ENCODE measurements around the gene ACVR1C.
"Not testable (repeated sequence)": the region's sequence is repeated elsewhere in the genome, so short reads cannot be mapped to it uniquely, and the experiment has no call there.

Gene ACVR1C

DNA sequence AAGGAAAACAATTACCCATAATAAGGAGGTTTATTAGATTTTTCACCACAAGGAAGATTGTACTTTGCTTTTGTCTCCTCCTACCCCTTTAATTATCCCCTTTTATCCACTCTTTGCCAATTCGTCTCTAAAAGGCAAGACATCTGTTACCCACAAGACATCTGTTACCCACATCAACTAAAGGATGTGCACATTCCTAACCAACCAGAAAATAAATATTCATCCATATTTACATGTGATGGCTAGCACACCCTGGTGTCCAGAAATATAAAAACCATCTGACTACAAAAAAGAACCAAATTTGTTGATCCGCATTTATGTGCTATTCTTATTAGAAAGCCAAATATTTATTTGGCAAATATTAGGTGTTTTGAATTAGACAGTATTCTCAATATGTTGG, 35.7 kb downstream of the ACVR1C start:
- no peak overlapping the region for H3K4me3 ChIP-seq (ENCODE audit: low read depth, low read length)
- TF ChIP-seq, protein P1, sequence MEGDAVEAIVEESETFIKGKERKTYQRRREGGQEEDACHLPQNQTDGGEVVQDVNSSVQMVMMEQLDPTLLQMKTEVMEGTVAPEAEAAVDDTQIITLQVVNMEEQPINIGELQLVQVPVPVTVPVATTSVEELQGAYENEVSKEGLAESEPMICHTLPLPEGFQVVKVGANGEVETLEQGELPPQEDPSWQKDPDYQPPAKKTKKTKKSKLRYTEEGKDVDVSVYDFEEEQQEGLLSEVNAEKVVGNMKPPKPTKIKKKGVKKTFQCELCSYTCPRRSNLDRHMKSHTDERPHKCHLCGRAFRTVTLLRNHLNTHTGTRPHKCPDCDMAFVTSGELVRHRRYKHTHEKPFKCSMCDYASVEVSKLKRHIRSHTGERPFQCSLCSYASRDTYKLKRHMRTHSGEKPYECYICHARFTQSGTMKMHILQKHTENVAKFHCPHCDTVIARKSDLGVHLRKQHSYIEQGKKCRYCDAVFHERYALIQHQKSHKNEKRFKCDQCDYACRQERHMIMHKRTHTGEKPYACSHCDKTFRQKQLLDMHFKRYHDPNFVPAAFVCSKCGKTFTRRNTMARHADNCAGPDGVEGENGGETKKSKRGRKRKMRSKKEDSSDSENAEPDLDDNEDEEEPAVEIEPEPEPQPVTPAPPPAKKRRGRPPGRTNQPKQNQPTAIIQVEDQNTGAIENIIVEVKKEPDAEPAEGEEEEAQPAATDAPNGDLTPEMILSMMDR (IDR thresholded peaks at IDR 0.05; ENCODE audit: insufficient read depth, low read depth, low read length, missing control alignments): peak; percentile 8
- DNase-seq (ENCODE audit: low read depth): peak; percentile 11

DNA sequence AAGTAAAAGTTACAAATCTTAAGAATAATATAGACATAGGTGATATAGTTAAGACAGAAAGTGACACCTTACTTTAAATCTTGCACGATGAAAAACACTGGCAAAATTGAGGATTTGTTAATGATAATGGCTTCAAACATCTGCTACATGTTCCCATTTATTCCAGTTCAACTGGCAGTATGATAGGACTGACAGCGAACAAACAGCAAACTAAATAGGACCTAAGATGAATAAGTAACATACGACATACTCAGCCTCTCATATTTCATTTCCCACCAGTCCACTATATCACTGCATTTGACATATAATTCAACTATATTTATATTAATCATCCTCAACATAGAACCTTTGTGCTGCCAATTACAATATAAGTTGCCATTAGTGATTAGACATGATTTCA, 36.3 kb downstream of the ACVR1C start:
- TF ChIP-seq, protein P1 (IDR thresholded peaks at IDR 0.05; ENCODE audit: insufficient read depth, low read depth, low read length, missing control alignments): no peak
- DNase-seq (ENCODE audit: low read depth): no peak
- no peak overlapping the region for H3K4me3 ChIP-seq (ENCODE audit: low read depth, low read length)

DNA sequence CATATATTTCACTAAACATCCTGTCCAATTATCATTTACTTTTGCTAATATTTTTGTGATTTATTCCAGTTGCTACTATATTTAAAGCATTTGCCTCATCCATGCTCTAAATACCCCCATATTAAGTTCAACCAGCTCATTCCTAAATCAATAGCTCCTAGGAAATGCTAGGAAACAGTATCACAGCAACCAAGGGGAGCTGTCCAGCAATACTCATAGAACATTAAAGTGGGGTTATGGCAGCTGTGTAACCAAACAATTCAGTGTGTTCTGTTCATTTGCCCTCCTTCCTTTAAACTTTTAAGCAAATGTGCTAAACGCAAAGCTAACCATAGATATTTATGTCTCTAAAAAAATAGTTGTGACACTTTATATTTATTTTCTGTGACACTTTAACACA, 41.1 kb downstream of the ACVR1C start:
- TF ChIP-seq, protein P1 (IDR thresholded peaks at IDR 0.05; ENCODE audit: insufficient read depth, low read depth, low read length, missing control alignments): no peak
- no peak for DNase-seq (ENCODE audit: low read depth)
- no peak overlapping the region for H3K4me3 ChIP-seq (ENCODE audit: low read depth, low read length)

DNA sequence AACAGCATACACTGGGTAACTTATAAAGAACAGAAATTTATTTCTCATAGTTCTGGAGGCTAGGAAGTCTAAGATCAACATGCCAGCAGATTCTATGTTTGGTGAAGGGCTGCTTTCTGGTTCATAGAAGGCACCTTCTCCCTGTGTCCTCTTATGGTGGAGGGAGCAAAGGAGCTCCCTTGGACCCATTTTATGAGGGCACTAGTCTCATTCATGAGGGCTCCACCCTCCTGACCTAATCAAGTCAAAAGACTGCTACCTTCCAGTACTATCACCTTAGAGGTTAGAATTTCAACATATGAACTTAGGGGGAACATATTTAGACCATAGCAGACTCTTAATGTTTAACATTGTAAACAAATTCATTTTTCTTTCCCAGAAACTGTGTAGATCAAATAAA, 54.5 kb downstream of the ACVR1C start:
- no peak overlapping the region for H3K4me3 ChIP-seq (ENCODE audit: low read depth, low read length)
- DNase-seq (ENCODE audit: low read depth): no peak
- TF ChIP-seq, protein P1 (IDR thresholded peaks at IDR 0.05; ENCODE audit: insufficient read depth, low read depth, low read length, missing control alignments): no peak

DNA sequence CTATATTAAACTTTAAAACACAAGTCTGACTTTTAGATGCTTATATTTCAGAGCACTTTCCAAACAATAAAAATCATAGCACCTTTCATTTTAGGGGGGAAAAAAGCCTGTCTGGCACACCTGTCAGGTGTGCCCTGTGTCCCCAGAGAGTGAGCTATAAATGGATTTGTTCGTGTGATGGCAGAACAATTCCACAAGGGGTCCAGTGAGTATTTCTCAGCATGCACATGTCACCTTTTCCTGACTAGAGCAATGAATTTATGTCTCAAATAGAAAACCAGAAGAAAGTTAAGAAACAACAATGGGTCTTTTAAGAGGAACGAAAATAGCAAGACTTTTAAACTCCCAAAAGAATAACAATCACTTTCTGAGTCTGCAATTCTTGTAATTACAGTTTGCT, 55.9 kb downstream of the ACVR1C start:
- H3K4me3 ChIP-seq (ENCODE audit: low read depth, low read length): no peak overlapping the region
- DNase-seq (ENCODE audit: low read depth): peak; percentile 23
- TF ChIP-seq, protein P1 (IDR thresholded peaks at IDR 0.05; ENCODE audit: insufficient read depth, low read depth, low read length, missing control alignments): peak; percentile 14

DNA sequence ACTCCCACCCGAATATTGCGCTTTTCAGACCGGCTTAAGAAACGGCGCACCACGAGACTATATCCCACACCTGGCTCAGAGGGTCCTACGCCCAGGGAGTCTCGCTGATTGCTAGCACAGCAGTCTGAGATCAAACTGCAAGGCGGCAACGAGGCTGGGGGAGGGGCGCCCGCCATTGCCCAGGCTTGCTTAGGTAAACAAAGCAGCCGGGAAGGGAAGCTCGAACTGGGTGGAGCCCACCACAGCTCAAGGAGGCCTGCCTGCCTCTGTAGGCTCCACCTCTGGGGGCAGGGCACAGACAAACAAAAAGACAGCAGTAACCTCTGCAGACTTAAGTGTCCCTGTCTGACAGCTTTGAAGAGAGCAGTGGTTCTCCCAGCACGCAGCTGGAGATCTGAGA, 62.0 kb downstream of the ACVR1C start:
- not testable (repeated sequence) for H3K4me3 ChIP-seq (ENCODE audit: low read depth, low read length); DNase-seq (ENCODE audit: low read depth)

DNA sequence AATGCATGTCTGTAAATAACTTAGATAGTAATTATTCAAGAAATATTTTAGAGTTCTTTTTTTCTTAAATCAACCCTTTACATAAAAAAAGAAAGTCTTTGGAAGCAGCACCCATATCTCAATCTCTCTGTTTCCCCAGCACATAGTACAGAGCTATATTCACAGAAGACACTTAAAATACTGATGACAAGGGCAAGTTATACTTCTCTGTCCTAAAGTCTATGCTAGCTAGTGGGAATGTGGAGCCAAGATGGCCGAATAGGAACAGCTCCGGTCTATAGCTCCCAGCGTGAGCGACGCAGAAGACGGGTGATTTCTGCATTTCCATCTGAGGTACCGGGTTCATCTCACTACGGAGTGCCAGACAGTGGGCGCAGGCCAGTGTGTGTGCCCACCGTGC, 62.6 kb downstream of the ACVR1C start:
- H3K4me3 ChIP-seq (ENCODE audit: low read depth, low read length); DNase-seq (ENCODE audit: low read depth): not testable (repeated sequence)

DNA sequence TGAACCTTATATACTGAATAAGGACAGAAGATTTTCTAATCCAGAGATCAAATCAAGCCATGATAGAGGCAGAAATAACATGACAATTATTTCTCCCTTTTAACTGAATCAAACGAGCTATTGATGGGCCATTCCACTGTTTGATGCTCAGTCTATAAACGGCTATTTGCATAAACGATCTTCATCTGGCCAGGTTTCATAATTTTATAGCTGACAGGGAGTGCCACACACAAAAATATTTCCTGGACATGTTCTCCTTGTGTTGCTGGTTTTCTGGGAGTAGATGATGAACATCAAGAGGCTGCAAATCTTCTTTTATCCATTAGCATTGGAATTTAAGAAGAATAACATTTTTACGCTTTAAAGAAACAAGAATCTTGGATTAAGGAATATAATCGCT, 63.1 kb downstream of the ACVR1C start:
- H3K4me3 ChIP-seq (ENCODE audit: low read depth, low read length): no peak overlapping the region
- no peak for DNase-seq (ENCODE audit: low read depth)
- TF ChIP-seq, protein P1 (IDR thresholded peaks at IDR 0.05; ENCODE audit: insufficient read depth, low read depth, low read length, missing control alignments): no peak

Data from GM12865 (cell line).